CD4-positive, alpha-beta T cell treated with Interferon gamma for 1 hour (primary cell): ENCODE measurements around the gene TRAPPC5.

ENCODE experiments used
- DNase-seq: peaks from one replicate; pipeline ENCODE4 v3.0.0-alpha.2; 2020

Gene TRAPPC5

DNA sequence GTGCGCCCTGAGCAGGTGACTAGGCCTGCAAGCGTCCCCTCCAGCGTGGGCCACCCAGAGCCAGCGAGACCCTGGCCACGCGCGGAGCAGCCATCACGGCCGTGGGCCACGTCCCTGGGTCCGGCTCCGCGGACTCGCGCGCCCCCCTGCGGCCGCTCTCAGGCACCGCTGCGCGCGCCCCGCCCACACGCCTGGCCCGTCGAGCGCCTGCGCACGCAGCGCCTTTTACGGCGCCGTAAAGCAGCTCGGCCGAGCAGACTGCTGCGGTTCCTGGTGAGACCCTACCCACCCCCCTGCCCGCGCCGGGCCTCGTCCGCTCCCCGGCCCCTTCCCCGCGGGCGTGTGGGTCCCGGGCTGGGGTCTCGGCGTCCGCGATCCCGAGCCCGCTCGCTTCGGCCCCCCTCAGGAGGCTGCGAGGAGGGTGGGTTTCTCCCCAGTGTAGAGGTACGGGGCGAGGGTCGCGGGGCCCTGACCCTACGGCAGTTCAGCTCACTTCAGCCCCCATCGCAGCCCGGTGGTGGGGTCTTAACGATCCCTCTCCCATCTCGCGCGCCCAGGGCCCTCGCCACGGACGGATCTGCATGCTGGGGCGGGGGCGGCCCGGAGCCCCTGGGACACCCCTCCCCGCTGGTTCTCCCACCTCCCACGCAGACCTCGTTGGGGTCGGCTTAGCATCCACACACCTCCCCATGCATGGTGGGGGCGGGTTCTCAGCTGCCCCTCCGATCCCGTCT, at the start of gene TRAPPC5:
Gene TRAPPC5 (plus strand): TSS at position 228 of the 734 bp plus-strand sequence. CDS start 1,421 bp downstream, outside the sequence.
- peak; percentile 89 for DNase-seq

DNA sequence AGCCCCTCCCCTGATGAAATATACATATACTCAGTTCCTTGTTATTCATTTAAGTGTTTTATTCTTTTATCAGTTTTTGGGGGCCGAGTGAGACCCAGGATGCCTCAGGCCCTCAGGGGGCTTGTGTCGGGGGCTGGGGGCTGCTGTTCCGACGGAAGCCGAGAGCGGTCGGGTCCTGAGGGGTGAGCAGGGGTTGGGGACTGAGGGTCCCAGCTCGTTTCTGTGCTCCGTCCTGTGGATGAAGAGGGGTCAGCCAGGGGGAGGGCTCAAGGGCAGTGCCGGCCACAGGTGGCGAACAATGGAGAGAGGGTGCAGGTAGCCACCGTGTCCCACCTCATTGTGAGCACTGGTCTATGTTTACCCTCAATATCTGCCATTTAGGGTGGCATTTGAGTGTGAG, 49.1 kb upstream of the TRAPPC5 start:
- no peak for DNase-seq

DNA sequence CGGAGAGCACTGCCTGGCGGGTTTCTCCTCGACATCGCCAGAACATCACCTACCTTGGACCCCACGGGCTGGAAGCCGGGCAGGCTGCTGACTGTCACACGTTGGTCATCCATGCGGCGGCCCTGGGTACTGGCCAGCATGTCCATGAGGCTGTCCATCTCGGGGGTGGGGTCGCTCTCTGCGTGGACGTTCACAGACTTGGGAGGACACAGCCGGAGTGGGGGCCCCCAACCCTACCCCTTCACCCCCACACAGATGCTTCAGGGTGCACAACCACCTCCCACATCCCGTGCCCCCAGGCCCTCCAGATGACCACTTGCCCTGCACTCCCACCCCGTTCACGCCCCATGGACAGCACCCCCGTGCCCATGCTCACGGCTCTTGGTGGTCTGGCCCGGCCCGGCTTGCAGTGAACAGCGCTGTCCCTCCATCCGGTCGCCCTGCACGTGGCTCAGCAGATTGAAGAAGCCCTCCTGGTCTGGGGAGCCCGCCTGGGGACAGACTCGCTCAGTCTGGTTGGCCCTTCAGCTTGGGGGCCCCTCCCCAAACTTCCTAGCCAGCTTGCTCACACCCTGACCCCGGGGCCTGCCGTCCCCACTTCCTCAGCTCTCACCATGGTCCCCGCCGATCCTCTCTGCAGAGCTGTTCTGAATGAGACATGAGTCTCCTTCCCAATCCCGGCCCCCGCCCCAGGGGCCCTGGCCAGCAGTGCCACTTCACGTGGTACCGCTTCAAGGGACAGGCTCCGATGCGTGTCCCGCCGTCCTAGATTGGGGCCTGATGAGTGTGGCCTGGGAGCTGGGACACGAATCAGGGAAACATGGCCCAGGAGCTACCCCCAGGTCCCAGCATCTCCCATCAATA, 48.1 kb upstream of the TRAPPC5 start:
- DNase-seq, result no peak

DNA sequence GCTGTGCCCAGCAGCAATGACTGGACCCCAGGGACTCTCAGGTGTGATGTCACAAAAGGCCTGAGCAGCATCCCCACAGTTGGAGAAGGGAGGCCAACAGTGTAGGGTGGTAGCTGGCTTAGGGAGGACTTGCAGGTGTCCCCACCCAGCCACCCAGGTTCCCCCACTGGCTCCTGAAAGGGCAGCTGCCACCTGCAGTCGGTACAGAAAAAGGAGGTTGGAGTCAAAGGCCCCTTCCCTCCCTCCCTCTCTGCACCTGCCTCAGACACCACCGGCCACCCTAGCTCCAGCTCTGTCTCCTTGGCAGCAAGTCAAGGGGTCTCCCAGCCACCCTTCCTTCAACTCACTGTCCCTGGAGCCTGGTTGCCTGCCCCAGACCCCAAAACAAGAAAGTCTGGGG, 46.9 kb upstream of the TRAPPC5 start, which contains the start of gene PCP2:
Gene PCP2 (minus strand): TSS at position 22 of the 400 bp plus-strand sequence. CDS start 262 bp downstream, outside the sequence.
- no peak for DNase-seq

DNA sequence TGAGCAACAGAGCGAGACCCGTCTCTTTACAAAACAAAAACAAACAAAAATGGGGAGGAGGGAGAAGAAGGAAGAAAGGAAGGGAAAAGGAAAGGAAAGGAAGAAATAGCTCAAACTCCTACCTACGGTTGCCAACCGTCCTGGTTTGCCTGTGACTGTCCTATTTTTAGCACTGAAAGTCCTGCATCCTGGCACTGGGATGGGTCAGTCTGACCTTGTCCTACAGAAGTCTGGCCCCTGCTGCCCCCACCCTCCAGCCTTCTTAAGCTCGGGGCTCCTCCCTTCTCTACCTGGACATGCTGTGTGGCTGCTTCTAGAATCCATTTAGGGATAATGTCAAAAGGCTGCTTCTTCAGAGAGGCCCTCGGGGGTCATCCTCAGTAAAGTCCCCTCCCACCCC, 45.0 kb upstream of the TRAPPC5 start:
- DNase-seq, result no peak

DNA sequence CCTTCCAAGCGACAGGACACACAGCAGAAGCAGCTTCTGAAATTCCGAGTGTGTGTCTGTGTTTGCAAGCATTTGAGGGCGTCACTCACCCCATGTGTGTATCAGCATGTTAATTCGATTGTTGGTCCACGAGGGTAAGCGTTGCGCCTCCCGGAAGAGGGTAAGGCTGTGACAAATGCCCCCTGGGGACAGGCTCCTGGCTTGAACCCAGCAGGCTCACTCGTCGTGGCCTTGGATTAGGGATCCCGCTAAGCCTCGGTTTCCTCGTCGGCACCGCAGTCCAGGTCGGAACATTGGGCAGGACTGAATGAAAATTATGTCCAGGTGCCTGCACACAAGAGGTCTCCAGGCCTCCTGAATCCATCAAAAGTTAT, 44.3 kb upstream of the TRAPPC5 start:
- no peak for DNase-seq

DNA sequence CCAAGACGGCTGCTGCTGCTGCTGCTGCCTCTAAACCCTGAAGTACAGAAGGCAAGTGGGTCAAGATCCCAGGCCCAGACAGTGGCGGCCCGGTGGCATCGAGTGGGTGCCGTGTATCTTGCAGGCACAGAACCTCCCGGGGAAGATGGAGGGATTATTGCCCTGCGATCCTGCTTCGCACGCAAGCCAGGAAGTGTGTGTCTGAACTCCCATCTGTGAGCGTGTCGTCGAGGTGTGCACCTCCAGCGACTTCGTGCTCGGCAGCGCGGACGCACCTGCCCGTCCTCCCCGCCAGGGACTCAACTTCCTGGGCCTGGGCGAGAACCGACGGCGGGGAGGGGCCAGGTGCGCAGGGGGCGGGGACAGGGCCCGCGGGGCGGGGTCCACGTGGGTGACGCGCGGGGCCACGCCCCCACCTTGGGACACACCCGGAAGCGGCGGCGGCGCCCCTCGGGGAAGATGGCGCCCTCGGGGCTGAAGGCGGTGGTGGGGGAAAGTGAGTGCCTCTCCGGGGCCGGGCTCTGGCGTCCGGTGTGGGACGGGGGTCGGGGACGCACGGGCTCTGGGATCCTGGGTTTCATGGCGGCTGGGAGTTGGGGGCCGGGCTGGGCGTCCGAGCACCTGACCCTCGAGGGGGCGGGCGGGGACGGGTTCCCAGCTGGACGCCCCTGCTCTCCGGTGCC, 43.8 kb upstream of the TRAPPC5 start, which contains the start of gene STXBP2:
Gene STXBP2 (plus strand): TSS at position 420 of the 683 bp plus-strand sequence. CDS start 40 bp downstream, at position 460.
- DNase-seq, result peak; percentile 90

DNA sequence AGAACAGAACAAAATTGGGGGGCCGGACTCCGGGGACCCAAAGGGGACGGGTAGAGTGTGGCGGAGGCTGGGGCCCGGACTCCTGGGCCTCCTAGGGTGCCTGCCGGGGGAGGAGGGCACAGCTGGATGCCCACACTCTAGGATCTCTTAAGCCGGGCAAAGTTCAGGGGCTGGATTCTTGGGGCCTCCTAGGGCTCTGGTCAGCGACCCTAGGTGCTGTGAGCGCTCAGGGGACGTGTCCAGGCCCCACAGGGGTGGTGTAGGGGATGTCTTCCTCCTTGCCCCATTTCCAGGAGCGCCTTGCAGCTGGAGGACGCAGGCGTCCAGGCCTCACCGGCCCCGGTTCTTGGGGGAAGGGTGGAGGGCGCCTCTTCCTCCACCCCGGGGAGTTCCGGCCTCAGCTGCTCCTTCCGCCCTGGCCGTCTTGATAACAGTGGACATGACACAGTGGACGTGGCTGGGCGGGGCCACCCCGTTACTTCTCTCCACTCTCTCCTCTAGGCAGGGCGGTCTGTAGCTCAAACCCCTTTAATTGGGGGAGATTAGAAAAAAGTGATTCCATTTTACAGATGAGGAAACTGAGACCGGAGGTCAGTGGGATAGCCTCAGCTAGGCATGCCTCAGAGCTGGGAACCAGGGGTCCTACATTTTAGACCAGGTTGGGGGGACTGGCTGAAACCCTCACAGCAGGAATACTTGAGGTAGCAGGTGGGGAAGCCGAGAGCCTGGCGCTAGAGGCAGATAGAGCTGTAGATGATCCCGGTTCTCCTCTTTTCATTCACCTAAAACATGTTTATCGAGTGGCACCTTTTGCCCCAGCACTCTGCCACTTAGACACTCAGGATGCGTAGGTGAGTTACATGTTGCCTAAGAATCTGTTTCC, 43.0 kb upstream of the TRAPPC5 start:
- peak; percentile 65 for DNase-seq

DNA sequence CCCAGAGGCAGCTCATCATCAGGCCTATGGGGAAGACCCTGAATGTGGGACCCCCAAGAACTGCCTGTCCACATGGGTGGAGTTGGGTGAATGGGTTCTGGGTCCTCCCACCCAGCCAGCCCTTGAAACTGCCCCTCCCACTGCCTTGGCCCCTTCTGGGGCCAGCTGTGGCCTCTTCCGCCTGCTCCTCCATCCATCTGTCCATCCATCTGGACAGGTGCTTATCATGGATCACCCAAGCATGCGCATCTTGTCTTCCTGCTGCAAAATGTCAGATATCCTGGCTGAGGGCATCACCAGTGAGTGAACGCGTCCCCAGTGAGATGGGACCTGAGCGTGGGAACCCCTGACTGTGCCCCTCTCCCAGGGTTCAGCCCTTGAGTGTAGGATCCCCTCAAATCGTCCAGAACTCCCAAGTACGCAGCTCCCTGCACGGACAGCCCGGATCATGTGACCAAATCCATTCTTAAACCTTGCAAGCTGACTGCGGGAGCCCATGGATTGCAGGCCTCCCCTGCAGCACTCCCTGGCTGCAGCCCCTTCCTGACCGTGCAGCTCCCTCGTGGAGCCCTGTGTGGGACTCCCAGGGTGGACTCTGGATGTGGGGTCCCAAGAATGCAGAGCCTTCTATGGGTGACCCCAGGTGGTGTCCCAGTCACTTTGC, 41.7 kb upstream of the TRAPPC5 start:
- DNase-seq, result no peak

DNA sequence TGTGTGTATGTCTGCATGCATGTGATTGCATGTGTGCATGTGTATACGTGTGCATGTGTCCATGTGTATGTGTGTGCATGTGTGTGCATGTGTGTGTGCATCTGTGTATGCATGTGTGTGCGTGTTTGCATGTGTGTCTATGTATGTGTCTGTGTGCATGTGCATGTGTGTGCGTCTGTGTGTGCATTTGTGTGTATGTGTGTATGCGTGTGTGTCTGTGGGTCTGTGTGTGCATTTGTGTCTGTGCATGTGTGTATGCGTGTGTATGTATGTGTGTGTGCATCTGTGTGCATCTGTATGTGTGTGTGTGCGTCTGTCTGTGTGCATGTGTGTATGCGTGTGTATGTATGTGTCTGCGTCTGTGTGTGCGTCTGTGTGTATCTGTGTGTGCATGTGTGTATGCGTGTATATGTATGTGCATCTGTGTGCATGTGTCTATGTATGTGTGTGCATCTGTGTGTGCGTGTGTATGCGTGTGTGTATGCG, 40.7 kb upstream of the TRAPPC5 start:
- DNase-seq, result no peak

DNA sequence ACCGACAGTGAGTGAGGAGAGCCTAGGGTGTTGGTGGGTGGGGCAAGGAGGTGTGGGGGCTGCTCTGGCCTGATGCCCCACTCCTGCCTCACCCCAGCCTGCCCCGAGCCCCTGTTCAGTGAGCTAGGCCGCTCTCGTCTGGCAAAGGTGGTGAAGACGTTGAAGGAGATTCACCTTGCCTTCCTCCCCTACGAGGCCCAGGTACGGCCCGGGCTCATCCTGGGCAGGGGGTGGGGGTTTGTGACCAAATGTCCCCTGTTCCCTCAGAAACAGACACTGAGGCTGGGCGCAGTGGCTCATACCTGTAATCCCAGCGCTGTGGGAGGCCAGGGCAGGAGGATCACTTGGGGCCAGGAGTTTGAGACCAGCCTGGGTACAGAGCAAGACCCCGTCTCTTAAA, 39.8 kb upstream of the TRAPPC5 start:
- DNase-seq, result no peak

DNA sequence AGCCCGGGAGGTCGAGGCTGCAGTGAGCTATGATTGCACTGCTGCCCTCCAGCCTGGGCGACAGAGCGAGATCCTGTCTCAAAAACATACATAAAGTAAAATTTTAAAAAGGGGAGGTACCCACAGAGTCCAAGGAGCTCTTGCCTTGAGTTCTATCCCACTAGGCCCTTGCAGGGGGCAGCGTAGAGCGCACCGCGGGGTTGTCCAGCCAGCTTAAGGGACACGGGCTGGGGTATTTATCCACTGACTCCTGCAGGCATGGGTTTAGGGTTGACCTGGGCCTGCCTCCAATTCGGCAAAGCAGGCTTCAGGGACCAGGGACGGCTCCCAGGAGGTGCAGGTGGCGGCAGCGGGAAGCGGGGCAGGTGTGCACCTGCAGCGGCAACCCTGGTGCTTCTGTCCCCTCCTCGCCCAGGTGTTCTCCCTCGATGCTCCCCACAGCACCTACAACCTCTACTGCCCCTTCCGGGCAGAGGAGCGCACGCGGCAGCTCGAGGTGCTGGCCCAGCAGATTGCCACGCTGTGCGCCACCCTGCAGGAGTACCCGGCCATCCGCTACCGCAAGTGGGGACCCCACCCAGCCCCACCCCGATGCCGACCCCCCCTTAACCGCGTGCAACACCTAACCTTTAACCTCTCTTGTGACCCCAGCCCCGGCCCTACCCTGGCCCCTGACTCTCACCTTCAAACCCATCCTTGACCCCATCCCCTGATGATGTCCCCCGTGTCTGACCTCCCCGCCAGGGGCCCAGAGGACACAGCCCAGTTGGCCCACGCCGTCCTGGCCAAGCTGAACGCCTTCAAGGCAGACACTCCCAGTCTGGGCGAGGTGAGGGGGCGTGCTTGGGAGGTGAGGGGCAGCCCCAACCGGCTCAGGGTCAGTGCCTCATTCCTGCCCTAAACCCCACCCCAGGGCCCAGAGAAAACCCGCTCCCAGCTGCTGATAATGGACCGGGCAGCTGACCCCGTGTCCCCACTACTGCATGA, 39.0 kb upstream of the TRAPPC5 start:
- DNase-seq, result no peak

DNA sequence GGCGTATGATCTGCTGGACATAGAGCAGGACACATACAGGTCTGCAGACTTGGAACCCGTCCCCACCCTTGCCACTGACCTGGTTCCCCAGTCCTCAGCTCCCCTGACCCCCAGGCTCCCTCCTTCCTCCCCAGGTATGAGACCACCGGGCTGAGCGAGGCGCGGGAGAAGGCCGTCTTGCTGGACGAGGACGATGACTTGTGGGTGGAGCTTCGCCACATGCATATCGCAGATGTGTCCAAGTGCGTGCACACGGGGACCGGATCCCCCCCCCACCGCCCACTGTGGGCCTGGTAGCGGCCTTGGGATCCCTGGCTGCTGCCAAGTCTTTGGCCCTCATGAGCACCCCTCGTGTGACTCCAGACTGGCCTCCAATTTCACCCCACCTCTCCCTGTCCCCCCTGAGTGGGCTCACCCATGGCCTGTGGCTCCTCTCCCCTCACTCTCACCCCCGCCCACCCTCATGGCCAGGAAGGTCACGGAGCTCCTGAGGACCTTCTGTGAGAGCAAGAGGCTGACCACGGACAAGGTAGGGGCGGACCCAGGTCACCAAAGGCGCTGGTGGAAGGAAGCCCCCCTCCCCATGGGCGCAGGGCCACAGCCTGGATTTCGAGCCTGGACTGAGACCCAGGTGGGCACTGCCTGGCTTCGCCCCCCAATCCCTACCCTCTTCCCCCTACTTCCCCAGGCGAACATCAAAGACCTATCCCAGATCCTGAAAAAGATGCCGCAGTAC, 38.2 kb upstream of the TRAPPC5 start:
- DNase-seq, result no peak

DNA sequence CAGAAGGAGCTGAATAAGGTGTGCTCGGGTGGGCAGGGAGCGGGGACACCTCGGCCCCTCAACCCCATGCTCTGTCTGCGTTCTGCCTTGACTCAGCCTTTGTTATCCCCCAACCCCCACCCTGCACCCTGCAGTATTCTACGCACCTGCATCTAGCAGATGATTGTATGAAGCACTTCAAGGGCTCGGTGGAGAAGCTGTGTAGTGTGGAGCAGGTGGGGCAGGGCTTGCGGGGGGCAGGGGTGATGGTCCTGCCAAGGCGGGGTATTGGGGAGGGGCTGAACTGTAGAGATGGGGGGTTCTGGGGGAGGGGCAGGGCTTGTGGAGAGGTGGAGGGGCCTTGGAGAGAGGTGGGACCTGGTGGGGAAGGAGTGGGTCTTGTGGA, 37.6 kb upstream of the TRAPPC5 start:
- no peak for DNase-seq

DNA sequence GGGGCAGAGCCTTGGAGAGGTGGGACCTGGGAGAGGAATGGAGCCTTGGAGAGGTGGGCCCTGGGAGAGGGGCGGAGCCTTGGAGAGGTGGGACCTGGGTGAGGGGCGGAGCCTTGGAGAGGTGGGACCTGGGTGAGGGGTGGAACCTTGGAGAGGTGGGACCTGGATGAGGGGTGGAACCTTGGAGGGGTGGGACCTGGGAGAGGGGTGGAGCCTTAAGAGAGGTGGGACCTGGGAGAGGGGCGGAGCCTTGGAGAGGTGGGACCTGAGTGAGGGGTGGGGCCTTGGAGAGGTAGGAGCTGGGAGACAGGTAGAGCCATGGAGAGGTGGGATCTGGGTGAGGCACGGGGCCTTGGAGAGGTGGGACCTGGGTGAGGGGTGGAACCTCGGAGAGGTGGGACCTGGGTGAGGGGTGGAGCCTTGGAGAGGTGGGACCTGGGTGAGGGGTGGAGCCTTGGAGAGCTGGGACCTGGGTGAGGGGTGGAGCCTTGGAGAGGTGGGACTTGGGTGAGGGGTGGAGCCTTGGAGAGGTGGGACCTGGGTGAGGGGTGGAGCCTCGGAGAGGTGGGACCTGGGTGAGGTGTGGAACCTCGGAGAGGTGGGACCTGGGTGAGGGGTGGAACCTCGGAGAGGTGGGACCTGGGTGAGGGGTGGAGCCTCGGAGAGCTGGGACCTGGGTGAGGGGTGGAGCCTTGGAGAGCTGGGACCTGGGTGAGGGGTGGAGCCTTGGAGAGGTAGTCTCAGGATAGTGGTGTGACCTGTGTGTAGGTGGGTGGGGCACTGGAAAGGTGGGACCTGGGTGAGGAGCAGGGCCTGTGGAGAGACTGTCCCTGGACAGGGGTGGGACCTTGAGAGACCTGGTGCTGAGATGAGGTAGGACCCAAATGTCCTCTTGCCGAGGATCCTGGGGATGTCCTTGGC, 36.7 kb upstream of the TRAPPC5 start:
- DNase-seq, result peak; percentile 27

DNA sequence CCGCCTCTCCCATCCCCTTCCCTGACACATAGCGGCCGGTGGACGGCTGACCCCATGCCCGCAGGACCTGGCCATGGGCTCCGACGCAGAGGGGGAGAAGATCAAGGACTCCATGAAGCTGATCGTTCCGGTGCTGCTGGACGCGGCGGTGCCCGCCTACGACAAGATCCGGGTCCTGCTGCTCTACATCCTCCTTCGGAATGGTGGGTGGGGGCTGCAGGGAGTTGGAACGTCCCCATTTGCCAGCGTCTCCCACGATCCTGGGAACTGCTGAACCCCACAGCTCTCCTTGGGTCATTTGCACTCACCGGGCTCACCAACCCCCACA, 36.1 kb upstream of the TRAPPC5 start:
- DNase-seq, result no peak

DNA sequence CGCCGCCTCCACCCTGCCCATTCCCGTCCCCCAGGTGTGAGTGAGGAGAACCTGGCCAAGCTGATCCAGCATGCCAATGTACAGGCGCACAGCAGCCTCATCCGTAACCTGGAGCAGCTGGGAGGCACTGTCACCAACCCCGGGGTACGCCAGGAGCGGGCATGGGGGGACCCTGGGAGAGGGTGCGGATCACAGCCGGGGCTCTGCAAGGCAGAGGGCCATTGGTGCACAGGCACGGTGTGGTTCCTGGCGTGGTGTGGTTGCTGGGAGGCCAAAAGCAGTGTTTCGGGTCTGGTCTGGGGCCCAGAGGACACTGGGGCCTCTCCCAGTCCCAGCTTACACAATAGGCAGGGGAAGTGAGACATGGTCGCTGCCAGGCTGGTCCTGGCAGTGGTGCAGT, 35.5 kb upstream of the TRAPPC5 start:
- peak; percentile 24 for DNase-seq

DNA sequence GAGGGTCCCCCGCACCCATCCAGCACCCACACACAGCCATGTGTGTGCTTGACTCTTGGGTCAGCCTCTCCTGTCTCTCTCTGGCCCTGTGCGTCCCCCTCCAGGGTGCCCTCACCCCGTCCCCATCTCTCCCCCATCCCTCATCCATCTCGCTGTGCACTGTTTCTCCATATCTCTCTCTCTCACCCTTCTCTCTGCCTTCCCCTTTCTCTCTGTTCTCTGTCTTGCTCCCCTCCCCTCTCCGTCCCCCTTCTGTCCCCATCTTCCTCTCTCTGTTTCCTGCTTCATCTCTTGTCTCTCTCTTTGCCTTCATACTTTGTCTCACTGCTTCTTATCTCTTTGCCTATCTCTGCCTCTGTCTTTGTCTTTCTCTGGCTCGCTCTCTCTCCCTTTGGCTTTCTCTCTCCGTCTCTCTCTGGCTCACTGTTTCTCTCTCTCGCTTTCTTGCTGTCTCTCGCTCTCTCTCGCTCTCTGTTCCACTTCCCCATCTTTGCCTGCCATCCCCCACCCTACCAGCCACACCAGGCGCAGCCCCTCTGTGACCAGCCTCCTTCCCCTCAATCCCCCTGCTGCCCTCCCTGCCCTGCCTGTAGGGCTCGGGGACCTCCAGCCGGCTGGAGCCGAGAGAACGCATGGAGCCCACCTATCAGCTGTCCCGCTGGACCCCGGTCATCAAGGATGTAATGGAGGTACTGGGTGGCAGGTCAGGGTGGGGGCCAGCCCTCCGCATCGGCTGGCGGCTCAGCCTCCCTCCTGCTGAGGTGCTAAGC, 34.8 kb upstream of the TRAPPC5 start:
- no peak for DNase-seq
